Right ventricle myocardium superior (tissue), 1 donor: Measurements from ENCODE around the gene ZNG1B. TPM values are rescaled to one million over a fixed set of nuclear protein-coding genes. Genes with fewer than 3 reads are reported as not detected.
A peak's percentile ranks its signal among the peaks of the same experiment; 100 is the strongest.
"Not testable (repeated sequence)": the region's sequence is repeated elsewhere in the genome, so short reads cannot be mapped to it uniquely, and the experiment has no call there.

Experiments used
- ATAC-seq: fragments of 200-7000 bp; cut with Tn5 transposase; one replicate; pipeline ENCODE4 v1.9.1; 2020; ENCODE audit warnings: mild to moderate bottlenecking; ENCODE audit not compliant: poor library complexity
- DNase-seq: peaks from one replicate; pipeline ENCODE4 v3.0.0-alpha.2; 2020
- intact Hi-C: fragments of 100-400 bp; cut with DNase I; formaldehyde crosslinking; loops from one replicate; pipeline ENCODE4 v1.11.2; 2022
- total RNA-seq: library from RNA; stranded (reverse); fragmentation: NEBNext Ultra II Directional; extraction: Animal tissue kit (Norgen Biotek cat#: 25700); gene quantifications from one replicate; pipeline ENCODE4 v1.2.1, GENCODE V29; 2021
- donor health status: DM: no; HTN: yes; CAD: no; lungs with severe emphysema.

Gene ZNG1B
- total RNA-seq, 1 donor from 2014 or later: 38.4 TPM

DNA sequence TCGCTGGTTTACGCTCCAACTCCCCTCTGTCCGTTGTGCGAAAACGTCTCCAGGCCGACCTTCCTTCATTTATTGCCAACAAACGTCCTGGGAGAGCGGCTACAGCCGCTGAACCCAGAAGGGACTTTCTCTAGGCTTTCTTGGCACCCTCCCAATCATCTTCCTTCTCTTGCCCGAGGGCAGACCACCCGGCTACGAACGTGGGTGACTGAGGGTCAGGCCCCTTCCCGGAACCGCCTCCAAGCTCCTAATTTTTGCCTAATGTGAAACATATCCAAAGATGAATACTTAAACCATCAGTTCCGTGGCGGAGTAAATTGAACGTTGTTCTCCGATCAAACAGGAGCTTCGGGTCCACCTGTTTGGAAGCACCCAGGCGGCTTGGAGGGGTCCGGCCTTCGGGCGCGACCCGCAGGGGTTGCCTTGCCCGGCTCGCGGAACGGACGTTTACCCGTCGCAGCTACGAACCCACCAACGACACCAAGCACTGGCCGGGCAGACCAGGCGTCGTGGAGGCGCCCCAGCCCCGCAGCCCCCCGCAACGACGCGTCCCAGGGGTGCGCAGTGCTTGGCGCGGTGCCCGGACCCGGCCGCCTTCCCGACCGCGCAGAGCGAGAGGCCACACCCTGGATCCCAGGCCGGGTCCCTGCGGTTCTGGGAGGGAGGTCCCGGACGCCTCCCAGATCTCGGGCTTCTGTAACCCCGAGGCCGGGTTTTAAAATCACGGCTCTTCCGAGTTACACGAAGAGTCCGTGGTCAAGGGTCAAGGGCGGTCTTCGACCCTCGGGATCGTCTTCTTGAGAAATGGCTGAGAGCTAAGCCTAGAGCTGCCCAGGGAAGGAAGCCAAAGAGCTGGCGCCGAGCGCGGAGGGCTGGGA is 65.0 kb downstream of the ZNG1B start:
- ATAC-seq (peak; percentile 57), DNase-seq (peak; percentile 34)
- intact Hi-C loops: not testable (repeated sequence)

- peak; percentile 59 for DNase-seq
- intact Hi-C loops: not testable (repeated sequence)
- ATAC-seq: peak; percentile 76
These were observed 65.9 kb downstream of the ZNG1B start for GRCh38 chr2:113503094-113504042.

GRCh38 chr2:113504081-113504480 is 66.6 kb downstream of the ZNG1B start:
- intact Hi-C loops, DNase-seq, ATAC-seq: not testable (repeated sequence)

- ATAC-seq, DNase-seq, intact Hi-C loops: not testable (repeated sequence)
These were observed 70.1 kb downstream of the ZNG1B start for GRCh38 chr2:113507394-113508140.

DNA sequence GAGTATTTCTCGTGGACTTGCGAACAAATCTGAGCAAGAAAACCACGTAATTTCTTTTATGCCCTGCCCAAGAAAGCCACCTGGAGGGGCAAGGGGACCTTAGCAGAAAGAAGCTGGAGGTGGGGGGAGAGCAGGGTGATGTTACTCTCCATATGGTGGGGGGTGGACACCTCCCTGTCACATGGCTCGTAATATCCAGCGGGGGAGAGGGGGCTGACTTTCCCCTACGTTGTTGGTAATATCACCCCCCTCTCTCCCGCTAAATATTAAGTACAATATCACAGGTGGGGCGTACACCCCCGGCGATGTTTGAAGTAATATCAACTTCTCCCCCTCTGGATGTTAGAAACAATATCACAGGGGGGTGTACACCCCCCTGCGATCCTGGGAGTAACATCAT is 70.7 kb downstream of the ZNG1B start:
- DNase-seq, intact Hi-C loops, ATAC-seq: not testable (repeated sequence)

DNA sequence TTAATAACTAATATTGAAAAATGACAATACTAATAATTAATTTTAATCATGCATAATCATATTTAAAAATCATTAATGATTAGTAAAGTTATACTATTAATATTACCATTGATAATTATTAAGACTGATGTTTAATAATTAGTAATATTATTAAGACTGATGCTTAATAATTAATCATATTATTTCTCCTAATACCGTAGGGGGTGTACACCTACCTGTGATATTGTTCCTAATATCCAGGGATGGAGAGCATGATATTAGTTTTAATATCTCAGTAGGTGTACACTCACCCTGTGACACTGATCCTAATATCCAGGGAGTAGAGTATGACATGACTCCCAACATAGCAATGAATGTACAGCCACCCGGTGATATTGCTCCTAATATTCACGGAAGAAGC is 73.4 kb downstream of the ZNG1B start:
- ATAC-seq, DNase-seq, intact Hi-C loops: not testable (repeated sequence)

- ATAC-seq, intact Hi-C loops, DNase-seq: not testable (repeated sequence)
These were observed 74.4 kb downstream of the ZNG1B start for GRCh38 chr2:113511859-113512258.

GRCh38 chr2:113515457-113515856 is 78.0 kb downstream of the ZNG1B start:
- ATAC-seq, DNase-seq, intact Hi-C loops: not testable (repeated sequence)

DNA sequence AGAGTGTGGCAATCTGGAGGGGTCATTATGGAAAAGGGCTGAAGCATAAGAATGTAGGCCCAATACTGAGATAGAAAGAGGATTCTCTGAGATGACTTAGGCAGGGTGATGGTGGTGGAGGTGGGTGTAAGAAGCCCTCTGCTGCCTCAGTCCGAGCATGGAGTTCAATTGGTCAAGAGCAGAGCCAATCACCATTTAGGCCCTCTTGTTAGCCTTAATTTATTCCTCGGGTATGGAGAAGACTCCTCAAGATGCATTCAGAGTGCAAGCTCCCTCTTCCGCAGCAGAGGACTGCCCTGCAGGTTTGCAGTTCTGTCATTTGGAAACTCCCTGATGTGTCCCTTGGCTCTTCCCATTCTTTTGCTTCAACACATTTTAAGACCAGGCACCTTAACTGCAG is 78.5 kb downstream of the ZNG1B start:
- DNase-seq, intact Hi-C loops, ATAC-seq: not testable (repeated sequence)

GRCh38 chr2:113517025-113517424 is 79.5 kb downstream of the ZNG1B start:
- DNase-seq, intact Hi-C loops, ATAC-seq: not testable (repeated sequence)

GRCh38 chr2:113520837-113521236 is 83.3 kb downstream of the ZNG1B start:
- intact Hi-C loops, DNase-seq, ATAC-seq: not testable (repeated sequence)

DNA sequence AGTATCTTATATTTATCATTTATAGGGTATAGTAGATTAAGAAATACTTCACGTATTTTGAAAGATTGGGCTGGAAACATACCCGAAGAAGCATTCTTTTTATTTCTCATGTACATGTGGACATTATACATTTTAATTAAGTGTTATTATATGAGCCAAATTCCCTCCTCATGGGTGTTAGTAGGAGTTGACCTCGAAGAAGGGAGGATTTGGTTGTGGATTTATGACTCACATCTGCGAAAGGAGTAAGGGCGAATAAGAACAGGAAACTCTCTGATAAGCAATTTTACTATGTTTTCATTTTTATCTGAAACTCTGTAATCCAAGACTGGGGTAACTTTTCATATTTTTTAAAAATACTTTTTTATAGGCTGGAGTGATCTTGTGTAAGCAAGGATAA is 84.0 kb downstream of the ZNG1B start:
- intact Hi-C loops, DNase-seq, ATAC-seq: not testable (repeated sequence)

DNA sequence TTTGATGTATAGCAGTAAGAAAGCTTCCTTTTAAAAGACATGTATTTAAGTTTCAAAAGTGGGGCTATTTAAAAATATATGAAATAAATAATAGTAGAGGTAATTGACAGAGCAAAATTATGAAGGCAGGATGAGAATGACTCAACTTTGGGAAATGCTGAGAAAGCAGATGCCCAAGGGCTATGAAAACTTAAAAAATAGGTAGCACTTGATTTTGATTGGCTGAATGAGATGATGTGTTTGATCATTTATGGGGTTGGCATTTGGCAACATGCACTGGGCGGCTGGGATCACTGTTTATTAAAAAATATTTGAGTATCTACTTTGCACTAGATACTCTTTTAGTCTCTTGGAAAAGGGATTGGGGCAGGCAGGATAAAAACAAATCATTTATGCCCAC is 87.5 kb downstream of the ZNG1B start:
- DNase-seq, ATAC-seq, intact Hi-C loops: not testable (repeated sequence)

DNA sequence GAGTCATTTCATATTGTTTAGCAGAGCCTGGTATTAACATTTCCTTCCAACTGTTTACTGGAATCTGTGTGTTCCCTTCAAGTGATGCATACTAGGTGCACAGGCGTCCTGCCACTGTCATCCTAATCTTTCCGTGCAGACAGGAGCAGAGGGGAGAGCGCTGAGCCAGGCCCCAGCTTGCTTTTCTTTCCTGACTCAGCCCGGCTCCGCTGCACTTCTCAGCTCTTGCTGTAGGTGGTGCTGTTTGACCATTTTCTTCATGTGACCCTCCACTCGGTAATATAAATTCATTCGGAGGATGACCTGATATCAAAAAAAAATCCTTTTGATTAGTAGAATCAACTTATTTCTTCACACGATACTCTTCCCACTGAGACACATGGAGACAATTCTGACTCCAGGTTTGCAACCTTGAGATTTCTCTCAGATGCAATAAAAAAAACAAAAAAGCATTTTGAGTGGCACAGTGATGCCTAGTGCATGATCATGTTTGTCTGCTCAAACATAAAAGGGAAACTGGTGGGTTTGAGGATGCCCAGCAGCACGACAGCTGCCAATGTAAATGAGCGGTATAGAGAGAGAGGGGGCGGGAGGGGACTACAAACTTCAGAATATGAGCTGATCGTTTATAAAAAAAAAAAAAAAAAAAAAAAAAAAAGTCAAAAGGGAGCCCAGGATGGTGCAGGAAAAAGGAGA is 90.0 kb downstream of the ZNG1B start:
- peak; percentile 96 for ATAC-seq
- intact Hi-C loops, DNase-seq: not testable (repeated sequence)

- ATAC-seq, intact Hi-C loops, DNase-seq: not testable (repeated sequence)
These were observed 90.6 kb downstream of the ZNG1B start for GRCh38 chr2:113528126-113528525.

DNA sequence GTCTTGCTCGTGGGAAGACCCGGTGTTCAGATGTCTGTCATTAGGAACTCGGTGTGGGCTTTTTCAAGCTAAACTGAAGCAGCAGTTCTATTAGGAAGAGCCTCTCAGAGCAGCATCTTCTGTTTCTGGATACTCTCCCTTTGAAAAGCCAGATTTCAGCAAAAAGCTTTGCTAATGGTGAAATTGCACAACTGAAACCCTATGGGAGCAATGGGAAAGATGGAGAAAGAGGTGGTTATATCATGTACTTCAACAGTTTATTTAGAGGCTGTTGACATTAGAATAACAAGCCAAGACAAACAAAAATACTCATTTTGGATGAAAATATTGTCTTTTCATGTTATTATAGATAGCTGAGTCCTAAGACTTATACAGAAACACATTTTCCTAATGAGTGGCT is 91.4 kb downstream of the ZNG1B start:
- DNase-seq, intact Hi-C loops: not testable (repeated sequence)
- ATAC-seq: peak; percentile 45

DNA sequence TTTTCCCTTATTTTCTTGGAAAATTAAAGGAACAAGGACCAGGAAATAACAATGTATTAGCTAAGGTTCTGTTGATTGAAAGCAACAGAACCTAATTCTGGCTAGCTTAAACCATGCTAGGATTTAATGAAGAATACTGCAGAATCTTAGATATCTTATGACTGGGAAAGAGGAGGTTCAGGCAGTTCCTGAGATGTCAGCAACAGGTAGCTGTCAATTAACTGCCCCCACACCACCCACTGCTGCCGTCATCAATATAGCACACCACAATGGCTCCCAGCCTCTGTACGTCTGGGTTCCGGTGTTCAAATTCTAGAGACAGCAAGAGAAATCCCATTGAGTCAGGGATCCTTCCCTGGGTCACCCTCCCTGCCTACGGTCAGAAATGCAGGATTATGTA is 95.5 kb downstream of the ZNG1B start:
- ATAC-seq, intact Hi-C loops, DNase-seq: not testable (repeated sequence)

DNA sequence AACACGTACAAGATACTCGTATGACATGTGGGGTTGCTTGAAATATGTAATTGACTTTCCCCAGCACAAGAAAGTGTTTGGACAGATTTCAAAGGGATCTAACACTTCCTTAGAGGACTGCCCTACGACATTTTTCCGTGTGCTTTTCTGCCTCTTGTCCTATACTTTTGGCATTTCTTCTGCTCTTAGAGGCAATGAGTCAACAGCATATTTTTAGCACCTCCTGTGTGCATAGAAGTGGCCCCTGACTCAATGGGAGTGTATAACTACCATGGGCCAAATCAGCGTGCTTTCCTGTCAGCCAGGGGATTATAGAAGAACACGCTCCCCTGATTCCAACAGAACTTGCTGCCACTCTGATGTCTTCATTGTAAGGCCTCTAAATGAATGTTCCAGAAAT is 99.1 kb downstream of the ZNG1B start:
- intact Hi-C loops, DNase-seq, ATAC-seq: not testable (repeated sequence)
